Cortex of kidney (tissue), 1 donor: ENCODE measurements around the gene PYGM.

ENCODE experiments used
- DNase-seq: peaks from one replicate; lab custom pipeline; 2025; lab: John Stamatoyannopoulos, UW

The PYGM gene

DNA sequence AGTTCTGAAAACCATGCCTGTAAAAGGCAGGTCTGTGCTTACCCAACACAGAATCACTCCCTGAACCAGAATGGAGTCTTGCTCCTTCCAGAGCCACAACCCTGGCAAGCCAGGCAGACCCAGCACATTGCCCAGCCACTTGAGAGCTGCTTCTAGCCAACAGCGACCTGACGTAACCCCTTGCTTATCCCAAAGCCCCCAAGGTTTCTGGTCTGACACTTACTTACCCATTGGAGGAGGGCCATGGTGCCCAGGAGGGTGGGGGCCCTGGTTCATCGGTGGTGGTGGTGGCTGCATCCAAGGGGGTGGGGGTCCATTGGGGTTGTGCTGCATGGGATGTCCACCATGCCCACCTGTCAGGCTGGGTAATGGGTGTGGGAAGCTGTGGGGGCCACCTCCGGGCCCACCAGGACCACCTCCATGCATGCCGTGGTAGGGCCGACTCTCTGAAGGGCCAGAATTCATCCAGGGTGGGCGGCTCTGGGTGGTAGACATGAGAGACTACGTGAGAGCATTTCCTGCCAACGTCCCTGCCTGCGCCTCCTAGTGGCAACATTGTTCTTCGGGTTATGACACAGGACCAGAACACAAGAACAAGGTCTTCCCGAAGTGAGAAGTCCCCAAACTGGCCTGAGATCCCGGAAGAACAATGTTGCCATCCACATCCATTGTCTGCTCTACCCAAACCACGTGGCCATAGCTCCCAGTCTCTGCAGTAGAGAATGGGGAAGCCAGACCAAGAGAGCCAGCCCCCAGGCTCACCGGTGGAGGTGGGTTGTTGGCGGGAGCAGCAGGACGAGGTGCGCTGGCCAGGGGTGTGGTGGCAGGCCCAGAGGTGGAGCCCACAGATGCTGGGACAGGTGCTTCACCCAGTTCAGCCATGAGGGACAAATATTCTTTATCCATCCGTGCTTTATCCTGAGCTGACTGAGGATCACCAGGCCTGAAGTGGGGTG lies 7.8 kb upstream of the PYGM start:
- DNase-seq, result no peak

- DNase-seq, result no peak
Observed at GRCh38 chr11:64766881-64767280, 7.1 kb upstream of the PYGM start.

DNA sequence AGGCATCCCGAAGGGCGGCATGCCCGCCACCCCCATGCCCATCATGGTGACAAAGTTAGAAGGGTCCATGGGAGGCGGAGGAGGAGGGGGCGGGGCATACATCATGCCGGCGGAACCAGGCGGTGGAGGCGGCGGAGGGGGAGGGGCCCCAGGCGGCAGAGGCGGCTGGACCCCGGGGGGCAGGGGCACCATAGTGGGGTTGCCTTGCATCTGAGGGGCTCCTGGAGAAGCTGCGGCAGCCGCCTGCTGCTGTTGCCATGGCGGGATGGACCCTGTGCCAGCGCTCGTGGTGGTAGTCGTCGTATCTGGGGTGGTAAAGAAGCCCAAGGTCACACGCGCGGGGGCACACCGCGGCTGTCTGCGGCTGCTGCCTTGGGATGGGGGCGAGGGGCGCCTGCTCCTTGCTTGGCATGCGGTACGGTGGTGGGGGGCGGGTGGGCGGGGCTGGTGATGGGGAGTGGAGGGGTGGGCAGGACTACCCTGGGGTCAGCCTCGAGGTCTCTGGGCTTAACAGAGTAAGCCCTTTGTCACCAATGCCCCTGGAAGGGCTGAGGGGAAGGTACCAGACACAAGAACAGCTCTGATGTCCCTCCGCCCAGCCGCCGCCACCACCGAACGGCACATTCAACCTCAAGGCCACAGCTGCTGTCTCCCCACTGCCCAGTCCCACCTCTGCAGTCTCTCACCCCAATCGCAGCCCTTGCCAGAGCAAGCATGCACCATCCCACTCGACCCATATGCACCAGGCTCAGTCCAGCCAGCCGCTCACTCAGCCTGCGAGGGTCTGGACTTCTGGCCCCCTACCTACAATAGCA lies 6.3 kb upstream of the PYGM start:
- DNase-seq, result no peak

DNA sequence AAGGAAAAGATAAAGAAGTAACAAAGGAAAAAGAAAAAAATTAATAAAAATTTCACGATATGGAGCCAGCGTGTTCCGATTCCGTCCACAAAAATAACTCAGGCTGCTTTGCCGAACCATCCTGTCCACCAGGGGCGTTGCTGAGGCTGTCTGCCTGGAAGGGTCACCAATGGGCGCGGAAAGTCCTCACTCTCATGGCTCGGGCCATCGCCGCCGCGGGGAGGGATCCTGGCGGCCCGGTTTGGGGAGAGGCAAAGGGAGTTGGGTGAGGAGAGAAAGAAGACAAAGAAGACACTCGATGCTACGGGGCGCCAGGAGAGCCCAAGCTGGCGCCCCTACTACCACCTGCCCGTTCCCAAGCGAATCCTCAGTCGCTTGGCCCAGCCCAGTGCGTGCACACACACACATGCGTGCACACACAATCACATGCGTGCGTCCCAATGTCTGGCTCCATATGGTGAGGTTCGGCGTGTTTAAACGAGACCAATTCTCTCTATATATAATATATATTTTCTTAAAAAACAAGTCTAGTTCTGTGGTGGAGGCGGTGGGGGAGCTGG lies 5.6 kb upstream of the PYGM start:
- no peak for DNase-seq

- DNase-seq, result no peak
Observed at GRCh38 chr11:64764753-64765152, 5.0 kb upstream of the PYGM start.

DNA sequence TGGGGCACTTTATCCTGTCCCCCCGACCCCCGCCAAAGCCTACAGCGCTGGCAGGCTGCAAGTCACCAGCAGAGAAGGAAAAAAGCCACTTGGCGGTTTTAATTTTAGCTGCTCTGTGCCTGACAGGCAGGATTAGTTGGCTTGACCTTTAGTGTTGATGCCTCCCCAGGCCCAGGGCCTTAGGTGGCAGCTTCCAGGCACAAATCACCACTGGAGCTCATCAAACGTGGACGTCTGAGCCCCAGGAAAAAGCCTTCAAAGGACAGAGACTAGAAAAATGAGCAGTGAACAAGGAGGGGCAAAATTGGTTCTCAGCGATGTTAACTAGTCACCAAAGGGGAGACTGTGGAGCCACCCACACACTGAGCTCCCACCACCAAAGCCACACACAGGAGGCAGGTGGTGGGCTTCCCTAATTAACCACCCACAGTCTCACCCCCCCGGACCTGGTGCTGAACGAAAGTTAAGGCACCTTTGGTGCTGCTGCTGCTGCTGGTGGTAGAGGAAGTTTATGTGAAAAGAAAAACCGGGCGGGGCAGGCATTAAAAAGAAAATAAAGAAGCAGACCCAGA lies 4.4 kb upstream of the PYGM start:
- no peak for DNase-seq

GRCh38 chr11:64763526-64764039 lies 3.8 kb upstream of the PYGM start:
- DNase-seq, result no peak

DNA sequence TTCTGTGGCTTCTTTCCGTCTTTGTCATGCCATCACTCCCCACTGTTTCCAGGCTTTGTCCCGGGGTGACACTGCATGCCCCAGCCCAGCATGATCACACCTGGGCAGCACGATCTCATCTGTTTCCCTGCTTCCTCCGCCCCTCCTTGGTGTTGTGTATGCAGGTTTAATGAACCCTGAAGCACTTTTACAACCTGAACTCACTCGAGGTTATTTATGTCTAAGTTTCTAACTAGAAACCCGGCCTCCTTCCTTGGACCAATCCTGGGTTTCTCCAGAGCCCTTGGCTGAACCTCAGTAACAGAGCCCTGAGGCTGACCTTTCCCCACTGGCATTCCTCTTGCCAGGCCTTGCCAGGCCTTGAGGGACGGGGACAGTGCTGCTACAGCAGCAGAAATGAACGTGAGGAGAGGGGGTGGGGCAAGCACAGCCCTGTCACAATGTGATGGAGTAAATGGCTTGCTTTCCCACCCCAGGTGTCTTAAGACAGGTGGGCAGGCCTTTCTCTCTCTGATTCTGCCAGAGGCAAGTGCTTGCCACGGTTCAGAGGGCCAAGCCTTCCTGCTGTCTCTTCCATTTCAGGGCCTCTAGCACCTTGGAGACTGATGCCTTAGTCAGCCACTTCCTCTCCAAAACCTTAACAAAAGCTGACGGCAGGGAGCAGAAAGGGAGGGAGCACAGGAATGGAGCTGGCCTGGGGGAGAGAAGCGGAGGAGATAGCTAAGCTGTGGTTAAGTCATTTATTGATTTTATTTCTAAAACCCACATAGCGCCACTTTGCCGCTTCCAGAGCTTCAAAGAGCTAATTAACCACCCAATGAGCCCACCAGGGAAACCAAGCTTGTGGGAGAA lies 3.1 kb upstream of the PYGM start:
- DNase-seq, result no peak

- DNase-seq, result no peak
Observed at GRCh38 chr11:64762277-64762673, 2.5 kb upstream of the PYGM start.

DNA sequence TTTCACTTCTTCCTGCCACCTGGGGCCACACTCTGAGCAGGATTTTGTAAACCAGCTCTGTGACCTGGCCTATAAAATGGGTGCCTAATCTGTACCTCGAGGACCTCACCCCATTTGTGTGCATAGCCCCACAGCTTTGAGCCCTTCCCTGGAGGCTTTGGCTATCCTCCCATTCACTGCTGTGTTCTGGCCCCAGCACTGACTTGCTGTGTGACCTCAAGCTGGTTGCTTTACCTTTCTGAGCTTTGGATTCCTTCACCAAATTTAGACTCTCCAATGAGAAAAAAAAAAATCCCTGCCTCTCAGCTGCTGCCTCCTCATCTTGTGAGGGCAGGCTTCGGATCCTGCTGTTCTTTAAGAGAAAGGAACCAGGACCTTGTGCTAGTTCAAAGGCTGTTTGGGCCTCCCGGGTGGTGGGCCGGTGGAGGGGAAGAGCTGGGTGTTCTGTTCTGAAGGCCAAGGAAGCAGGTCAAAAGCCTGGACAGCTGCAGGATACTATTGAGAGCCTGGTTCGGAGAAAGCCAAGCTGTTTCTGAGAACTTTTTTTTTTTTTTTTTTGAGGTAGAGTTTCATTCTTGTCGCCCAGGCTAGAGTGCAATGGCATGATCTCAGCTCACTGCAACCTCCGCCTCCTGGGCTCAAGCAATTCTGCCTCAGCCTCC lies 1.1 kb upstream of the PYGM start:
- no peak for DNase-seq

DNA sequence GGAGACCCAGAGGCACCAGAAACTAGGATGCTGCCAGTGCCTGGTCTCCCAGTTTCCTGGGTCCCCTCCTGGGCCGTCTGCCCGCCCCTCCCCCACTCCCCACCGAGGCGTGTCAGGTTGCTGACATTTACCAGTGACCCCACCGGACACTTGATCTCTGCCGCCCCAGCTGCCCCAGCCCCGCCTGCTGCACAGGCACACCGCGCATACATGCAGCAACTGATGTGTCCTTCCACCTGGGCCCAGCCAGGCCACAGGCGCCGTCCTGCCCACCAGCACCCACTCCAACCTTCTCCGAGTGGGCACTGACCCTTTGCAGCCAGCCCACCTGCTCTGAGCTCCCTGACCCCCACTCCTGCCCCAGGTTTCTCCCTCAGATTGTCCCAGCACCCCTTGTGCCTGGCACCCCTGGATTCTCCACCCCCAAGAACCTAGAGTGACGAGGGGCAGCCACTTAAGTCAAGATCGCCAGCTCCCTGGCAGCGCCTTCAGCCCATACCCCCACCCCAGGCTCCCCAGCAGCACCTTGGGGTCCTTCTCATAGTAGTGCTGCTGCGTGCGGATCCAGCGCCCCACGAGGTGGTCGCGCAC lies 548 bp downstream of the PYGM start:
- no peak for DNase-seq

DNA sequence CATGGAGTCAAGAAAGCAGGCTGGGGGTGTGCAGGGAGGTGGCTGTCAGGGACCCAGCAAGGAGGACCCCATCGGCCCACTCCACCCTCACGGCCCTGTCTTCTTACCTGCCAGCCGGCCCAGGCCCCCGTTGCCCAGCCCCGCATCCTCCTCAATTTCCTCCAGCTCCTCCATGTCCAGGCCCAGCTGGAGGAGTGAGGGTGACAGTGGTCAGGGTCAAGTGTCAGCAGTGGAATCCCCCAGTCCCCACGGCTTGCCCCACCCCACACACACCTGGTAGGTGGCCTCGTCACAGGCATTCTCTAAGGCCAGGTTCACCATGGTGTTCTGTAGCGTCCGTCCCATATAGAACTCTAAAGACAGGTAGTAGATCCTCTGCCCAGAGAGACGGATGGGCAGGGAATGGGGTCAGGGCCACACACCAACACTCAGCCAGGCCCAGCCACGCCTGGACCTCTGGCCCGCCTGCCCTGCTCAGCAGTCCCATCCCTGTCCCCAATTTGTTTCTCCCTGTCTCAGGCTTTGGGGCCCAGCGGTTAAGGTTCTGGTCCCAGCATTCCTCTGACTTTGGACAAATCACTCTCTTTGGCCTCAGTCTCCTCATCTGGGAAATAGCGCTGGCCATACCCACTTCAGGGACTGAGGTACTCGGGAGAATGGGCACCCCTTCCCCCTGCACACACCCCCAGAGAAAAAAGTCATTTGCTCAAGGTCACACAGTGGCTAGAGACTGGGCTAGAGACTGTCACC lies 1.3 kb downstream of the PYGM start:
- DNase-seq, result no peak

DNA sequence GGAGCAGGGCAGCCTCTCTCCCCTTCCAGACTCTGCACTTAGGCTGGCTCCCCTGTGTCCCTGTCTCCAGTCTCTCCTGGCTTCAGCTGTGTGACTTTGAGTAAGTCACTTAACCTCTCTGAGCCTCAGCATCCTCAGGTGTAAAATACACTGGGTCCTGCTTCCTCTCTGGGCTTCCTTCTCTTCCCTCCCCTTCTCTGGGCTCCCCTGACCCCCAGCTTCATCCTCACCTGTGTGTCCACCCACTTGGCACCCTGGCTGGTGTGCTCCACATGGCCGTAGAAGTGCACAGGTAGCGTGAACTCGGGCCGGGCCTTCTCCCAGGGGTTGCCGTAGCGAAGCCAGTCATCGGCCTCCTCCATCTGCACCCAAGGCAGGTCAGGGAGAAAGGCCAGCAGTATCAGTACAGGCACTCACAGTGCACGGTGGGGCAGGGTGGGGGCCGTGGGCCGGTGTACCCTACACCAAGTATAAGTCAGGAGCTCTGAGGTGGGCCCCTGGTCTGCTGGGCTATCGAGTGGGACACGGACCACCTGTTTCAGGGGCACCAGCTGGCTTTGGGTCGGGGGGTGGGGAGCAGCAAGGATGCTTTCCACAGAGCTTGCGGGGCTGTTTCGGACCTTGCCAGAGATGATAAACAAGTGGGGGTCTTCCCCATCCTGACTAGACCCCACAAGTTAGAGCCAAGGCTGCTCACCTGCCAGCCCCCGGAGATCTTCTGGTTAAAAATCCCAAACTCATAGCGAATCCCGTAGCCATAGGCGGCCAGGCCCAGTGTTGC lies 2.0 kb downstream of the PYGM start:
- no peak for DNase-seq

- DNase-seq, result no peak
Observed at GRCh38 chr11:64755681-64756361, 4.0 kb downstream of the PYGM start.

DNA sequence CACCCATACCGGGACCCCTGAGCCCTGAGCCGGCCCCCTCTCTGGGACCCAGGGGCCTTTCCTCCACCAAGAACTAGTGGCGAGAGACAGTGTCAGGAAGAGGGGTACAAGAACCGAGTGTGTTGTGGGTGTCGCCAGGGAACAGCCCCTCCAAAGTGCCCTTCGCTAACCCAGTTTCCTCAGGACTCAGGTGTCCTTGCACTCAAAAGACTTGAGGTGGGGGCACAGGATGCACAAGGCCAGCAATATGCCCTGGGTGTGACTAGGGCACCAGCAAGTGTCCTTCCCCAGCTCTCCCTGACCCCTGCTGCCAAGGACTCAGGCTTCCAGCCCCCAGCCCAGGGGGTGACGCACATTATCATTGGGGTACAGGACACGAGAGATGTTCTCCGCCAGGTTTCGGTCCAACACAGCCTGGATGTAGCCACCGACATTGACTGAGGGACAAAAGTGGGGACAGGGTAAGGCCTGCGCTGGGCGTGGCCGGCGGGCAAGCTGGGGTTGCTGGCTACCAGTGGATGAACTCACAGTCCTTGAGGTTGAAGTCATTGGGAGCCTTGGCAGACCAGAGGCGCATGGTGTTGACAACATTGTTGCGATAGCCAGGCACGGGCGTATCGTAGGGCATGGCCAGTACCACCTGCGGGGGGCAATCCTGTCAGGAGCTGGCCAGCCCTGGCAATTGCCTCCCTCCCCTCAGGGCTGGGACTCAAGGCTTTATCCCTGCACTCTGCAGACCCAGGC lies 4.7 kb downstream of the PYGM start:
- DNase-seq, result no peak

GRCh38 chr11:64754124-64754918 lies 5.5 kb downstream of the PYGM start:
- no peak for DNase-seq
